Esophagus muscularis mucosa (tissue), 4 donors: ENCODE results near the gene PPA1. TPM values are rescaled to one million over a fixed set of nuclear protein-coding genes. Genes with fewer than 3 reads are reported as not detected.

Experiments used
- DNase-seq: peaks from one replicate; pipeline ENCODE4 v3.0.0-alpha.2; 2017; ENCODE audit errors: extremely low spot score
- H3K27ac ChIP-seq, 4 donors: fragments of 200-600 bp; sonication (generic); replicated peaks in 1 of 4; 1 replicate in 3 of 4; 2 replicates in 1 of 4; pipeline ENCODE4 v1.5.1; 2016 to 2019; ENCODE audit warnings: mild to moderate bottlenecking in 1 of 4
- H3K27me3 ChIP-seq, 4 donors: fragments of 200-600 bp; sonication (generic); one replicate each; pipeline versions ENCODE4 v1.5.1 to v1.6.0; 2016 to 2019
- H3K36me3 ChIP-seq, 4 donors: fragments of 200-600 bp; sonication (generic); one replicate each; pipeline ENCODE4 v1.5.1; 2016 to 2019
- H3K4me1 ChIP-seq, 4 donors: fragments of 200-600 bp; sonication (generic); one replicate each; pipeline ENCODE4 v1.5.1; 2016 to 2019
- H3K4me3 ChIP-seq, 4 donors: fragments of 200-600 bp; sonication (generic); 1 replicate in 2 of 4; 2 replicates in 2 of 4; pipeline ENCODE4 v1.5.1; 2016 to 2019; ENCODE audit warnings: mild to moderate bottlenecking in 4 of 4, moderate library complexity in 1 of 4
- H3K9me3 ChIP-seq, 4 donors: fragments of 200-600 bp; sonication (generic); 1 replicate in 3 of 4; 2 replicates in 1 of 4; pipeline ENCODE4 v1.5.1; 2016 to 2019
- EP300 ChIP-seq: sonication (generic); formaldehyde crosslinking; IDR thresholded peaks from one replicate; pipeline ENCODE4 v1.6.1; 2017; ENCODE audit warnings: antibody characterized with exemption
- POLR2A ChIP-seq: fragments of 450-650 bp; IDR thresholded peaks from one replicate; pipeline ENCODE4 v1.6.1; 2017; ENCODE audit warnings: antibody characterized with exemption, moderate library complexity, mild to moderate bottlenecking, low read depth
- POLR2AphosphoS5 ChIP-seq, 2 donors: sonication (generic); formaldehyde crosslinking; IDR thresholded peaks; one replicate each; pipeline ENCODE4 v1.6.1; 2017; ENCODE audit warnings: antibody characterized with exemption in 2 of 2
- WGBS: methylation state at CpG from one replicate; pipeline ENCODE4 v1.1.5; 2018; 5-methylcytosine and 5-hydroxymethylcytosine counted together
- intact Hi-C: fragments of 100-400 bp; cut with DNase I; formaldehyde crosslinking; loops from one replicate; pipeline ENCODE4 v1.15.1; 2023
- total RNA-seq, 4 donors: library from RNA; depleted of rRNA; stranded (reverse); fragments of >200 nt; gene quantifications; one replicate each; pipeline versions ENCODE4 v1.1.0 to v1.2.1, GENCODE V29; 2016
- TF ChIP-seq, protein P1 (sequence below), 3 experiments: fragments of 200-600 bp in 2 of 3; fragments of 450-650 bp in 1 of 3; sonication (generic) in 2 of 3; IDR thresholded peaks; one replicate each; pipeline ENCODE4 v1.5.1; 2017 to 2019; ENCODE audit warnings: antibody characterized with exemption in 3 of 3, mild to moderate bottlenecking in 2 of 3, moderate library complexity in 1 of 3

PPA1 gene
- total RNA-seq, 4 donors from 2014 or later, result 72.6 to 105 (median 82.2) TPM

DNA sequence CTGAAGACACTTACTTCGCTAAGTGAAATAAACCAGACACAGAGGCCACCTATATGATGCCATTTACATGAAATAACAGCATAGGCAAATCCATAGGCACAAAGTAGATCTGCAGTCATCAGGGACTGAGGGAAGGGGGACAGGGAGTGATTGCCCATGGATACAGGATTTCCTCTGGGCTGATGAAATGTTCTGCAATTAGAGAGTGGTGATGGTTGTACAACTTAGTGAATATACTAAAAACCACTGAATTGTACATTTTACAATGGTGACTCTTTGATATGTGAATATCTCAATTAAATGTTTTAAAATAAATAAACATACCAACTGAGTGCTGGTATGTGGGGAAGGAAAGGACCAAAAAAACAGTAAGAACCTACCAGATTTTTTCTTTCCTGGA, 20.4 kb downstream of the PPA1 start:
- intact Hi-C loops, result no loop called here
- TF ChIP-seq, protein P1, sequence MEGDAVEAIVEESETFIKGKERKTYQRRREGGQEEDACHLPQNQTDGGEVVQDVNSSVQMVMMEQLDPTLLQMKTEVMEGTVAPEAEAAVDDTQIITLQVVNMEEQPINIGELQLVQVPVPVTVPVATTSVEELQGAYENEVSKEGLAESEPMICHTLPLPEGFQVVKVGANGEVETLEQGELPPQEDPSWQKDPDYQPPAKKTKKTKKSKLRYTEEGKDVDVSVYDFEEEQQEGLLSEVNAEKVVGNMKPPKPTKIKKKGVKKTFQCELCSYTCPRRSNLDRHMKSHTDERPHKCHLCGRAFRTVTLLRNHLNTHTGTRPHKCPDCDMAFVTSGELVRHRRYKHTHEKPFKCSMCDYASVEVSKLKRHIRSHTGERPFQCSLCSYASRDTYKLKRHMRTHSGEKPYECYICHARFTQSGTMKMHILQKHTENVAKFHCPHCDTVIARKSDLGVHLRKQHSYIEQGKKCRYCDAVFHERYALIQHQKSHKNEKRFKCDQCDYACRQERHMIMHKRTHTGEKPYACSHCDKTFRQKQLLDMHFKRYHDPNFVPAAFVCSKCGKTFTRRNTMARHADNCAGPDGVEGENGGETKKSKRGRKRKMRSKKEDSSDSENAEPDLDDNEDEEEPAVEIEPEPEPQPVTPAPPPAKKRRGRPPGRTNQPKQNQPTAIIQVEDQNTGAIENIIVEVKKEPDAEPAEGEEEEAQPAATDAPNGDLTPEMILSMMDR (IDR thresholded peaks at IDR 0.05), result no peak
- TF ChIP-seq EP300 (no peak), POLR2AphosphoS5 (IDR thresholded peaks at IDR 0.05) (no peak), POLR2A (no peak)
- H3K36me3 ChIP-seq, result peaks cover 27 to 90% (median 66%) of the 10 kb centered on the region in 4 donors
- no peak overlapping the region for H3K27ac ChIP-seq
- no peaks in the 10 kb centered on the region for H3K4me1 ChIP-seq
- no peak overlapping the region for H3K4me3 ChIP-seq
- no peaks in the 10 kb centered on the region for H3K9me3 ChIP-seq
- no peaks in the 10 kb centered on the region for H3K27me3 ChIP-seq
- WGBS, result 94% methylated on average over 1 of the region's 1 CpG
- no peak for DNase-seq

GRCh38 chr10:70212277-70212676, 21.0 kb downstream of the PPA1 start:
- H3K36me3 ChIP-seq, result peaks cover 27 to 90% (median 69%) of the 10 kb centered on the region in 4 donors
- intact Hi-C loops, result no loop called here

GRCh38 chr10:70206762-70207161, 26.5 kb downstream of the PPA1 start:
- no peaks in the 10 kb centered on the region for H3K4me1 ChIP-seq
- H3K36me3 ChIP-seq, result peaks cover 56 to 97% (median 82%) of the 10 kb centered on the region in 4 donors
- no peak overlapping the region for H3K4me3 ChIP-seq
- intact Hi-C loops, result no loop called here
- no peaks in the 10 kb centered on the region for H3K9me3 ChIP-seq
- TF ChIP-seq, protein P1 (IDR thresholded peaks at IDR 0.05), result no peak
- TF ChIP-seq EP300 (no peak), POLR2A (no peak), POLR2AphosphoS5 (IDR thresholded peaks at IDR 0.05) (no peak)
- WGBS, result 97% methylated on average over 5 of the region's 5 CpGs
- H3K27ac ChIP-seq, result no peak overlapping the region
- DNase-seq, result no peak
- H3K27me3 ChIP-seq, result no peaks in the 10 kb centered on the region

More at GRCh38 chr10:70212277-70212676, 21.0 kb downstream of the PPA1 start:
- no peaks in the 10 kb centered on the region for H3K4me1 ChIP-seq
- no peaks in the 10 kb centered on the region for H3K9me3 ChIP-seq
- H3K4me3 ChIP-seq, result no peak overlapping the region
- no peak for DNase-seq
- H3K27me3 ChIP-seq, result no peaks in the 10 kb centered on the region
- no peak for TF ChIP-seq POLR2AphosphoS5 (IDR thresholded peaks at IDR 0.05)
- no peak for TF ChIP-seq POLR2A
- TF ChIP-seq EP300, result no peak
- TF ChIP-seq, protein P1 (IDR thresholded peaks at IDR 0.05), result no peak
- no peak overlapping the region for H3K27ac ChIP-seq

GRCh38 chr10:70201105-70201504, 32.1 kb downstream of the PPA1 start:
- 94% methylated on average over 1 of the region's 1 CpG for WGBS

More at GRCh38 chr10:70201105-70201504, 32.1 kb downstream of the PPA1 start:
- Histone ChIP-seq H3K36me3 (peaks cover 34 to 85% (median 66%) of the 10 kb centered on the region in 4 donors), H3K4me3 (no peak overlapping the region), H3K9me3 (peaks cover 0 to 9% (median 3%) of the 10 kb centered on the region in 4 donors), H3K27me3 (no peaks in the 10 kb centered on the region), H3K27ac (no peak overlapping the region), H3K4me1 (no peaks in the 10 kb centered on the region)
- intact Hi-C loops, result no loop called here
- TF ChIP-seq POLR2A, result no peak
- no peak for TF ChIP-seq POLR2AphosphoS5 (IDR thresholded peaks at IDR 0.05)
- TF ChIP-seq, protein P1 (IDR thresholded peaks at IDR 0.05), result no peak
- no peak for TF ChIP-seq EP300
- DNase-seq, result no peak
